Measurements from ENCODE around the gene SLC22A23. TPM values are rescaled to one million over a fixed set of nuclear protein-coding genes. Genes with fewer than 3 reads are reported as not detected.

The SLC22A23 gene
- total RNA-seq, 2 donors from 2014 or later = 11.1 to 13.3 TPM

DNA sequence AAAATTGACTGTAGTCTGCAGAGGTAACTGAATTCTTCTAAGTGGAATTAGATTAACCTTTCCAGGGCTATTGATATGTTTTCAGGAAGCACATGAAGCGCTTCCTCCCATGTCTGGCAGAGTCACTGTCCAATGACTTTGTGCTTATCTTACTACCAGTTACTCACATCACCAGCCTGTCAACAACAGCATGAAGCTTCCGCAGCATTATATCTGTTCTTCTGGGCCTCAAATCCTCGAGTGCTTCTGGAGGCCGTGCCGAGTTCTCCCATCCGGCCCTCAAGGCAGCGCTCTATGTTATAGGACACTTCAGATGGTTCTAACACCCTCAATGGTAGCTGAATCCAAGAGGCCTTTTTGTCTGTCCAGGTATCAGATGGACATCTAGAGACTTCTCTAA is 164.9 kb downstream of the SLC22A23 start:
- no peaks in the 10 kb centered on the region for H3K4me1 ChIP-seq (ENCODE audit: control insufficient read depth, insufficient read depth, low read length)
- 94 to 97% methylated on average over 6 to 7 of the region's 7 CpGs for WGBS, 2 experiments (ENCODE audit: insufficient coverage in 1 of 2, insufficient read length in 1 of 2)
- Mint-ChIP-seq H3K9me3 (no peaks in the 10 kb centered on the region), H3K4me1 (peaks cover 10% of the 10 kb centered on the region), H3K4me3 (no peak overlapping the region), H3K27ac (no peak overlapping the region), H3K27me3 (ENCODE audit: insufficient read depth) (no peaks in the 10 kb centered on the region), H3K36me3 (ENCODE audit: low read depth) (no peaks in the 10 kb centered on the region)
- no peak overlapping the region for H3K27ac ChIP-seq (ENCODE audit: low read depth, low read length)
- no peaks in the 10 kb centered on the region for H3K9me3 ChIP-seq (ENCODE audit: control insufficient read depth, low read length)
- TF ChIP-seq, protein P1, sequence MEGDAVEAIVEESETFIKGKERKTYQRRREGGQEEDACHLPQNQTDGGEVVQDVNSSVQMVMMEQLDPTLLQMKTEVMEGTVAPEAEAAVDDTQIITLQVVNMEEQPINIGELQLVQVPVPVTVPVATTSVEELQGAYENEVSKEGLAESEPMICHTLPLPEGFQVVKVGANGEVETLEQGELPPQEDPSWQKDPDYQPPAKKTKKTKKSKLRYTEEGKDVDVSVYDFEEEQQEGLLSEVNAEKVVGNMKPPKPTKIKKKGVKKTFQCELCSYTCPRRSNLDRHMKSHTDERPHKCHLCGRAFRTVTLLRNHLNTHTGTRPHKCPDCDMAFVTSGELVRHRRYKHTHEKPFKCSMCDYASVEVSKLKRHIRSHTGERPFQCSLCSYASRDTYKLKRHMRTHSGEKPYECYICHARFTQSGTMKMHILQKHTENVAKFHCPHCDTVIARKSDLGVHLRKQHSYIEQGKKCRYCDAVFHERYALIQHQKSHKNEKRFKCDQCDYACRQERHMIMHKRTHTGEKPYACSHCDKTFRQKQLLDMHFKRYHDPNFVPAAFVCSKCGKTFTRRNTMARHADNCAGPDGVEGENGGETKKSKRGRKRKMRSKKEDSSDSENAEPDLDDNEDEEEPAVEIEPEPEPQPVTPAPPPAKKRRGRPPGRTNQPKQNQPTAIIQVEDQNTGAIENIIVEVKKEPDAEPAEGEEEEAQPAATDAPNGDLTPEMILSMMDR (conservative IDR thresholded peaks at IDR 0.05) = no peak
- H3K36me3 ChIP-seq (ENCODE audit: control insufficient read depth, insufficient read depth, low read length) = no peaks in the 10 kb centered on the region
- no peak for DNase-seq
- H3K9ac ChIP-seq (ENCODE audit: extremely low read depth, low read length, poor library complexity, severe bottlenecking) = no peak overlapping the region
- H3K4me3 ChIP-seq (ENCODE audit: low read length) = no peak overlapping the region
- H3K27me3 ChIP-seq (ENCODE audit: control insufficient read depth, insufficient read depth, low read length, poor library complexity, severe bottlenecking) = no peaks in the 10 kb centered on the region

DNA sequence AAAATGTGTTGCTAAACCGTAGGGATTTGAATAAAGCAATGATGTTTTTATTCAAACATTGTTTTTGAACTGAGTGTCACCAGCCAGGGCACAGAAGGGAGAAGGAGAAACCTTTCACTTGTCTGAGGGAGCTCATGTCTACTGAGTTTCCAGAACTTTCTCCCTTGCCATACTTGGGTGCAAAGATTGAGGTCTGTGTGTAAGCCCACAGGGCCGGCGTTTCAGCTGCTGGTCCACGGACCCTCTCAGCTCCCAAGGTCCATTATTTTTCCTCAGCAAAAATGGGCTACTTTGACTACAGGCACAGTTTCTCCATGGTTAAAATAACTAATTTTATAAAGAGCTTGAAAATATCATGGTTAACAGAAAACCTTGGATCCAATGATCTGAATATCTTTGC is 165.5 kb downstream of the SLC22A23 start:
- 91 to 100% methylated on average over 1 to 4 of the region's 4 CpGs for WGBS, 2 experiments (ENCODE audit: insufficient coverage in 1 of 2, insufficient read length in 1 of 2)
- no peak for DNase-seq
- no peaks in the 10 kb centered on the region for H3K36me3 Mint-ChIP-seq (ENCODE audit: low read depth)

GRCh38 chr6:3290931-3291211 is 166.0 kb downstream of the SLC22A23 start:
- Histone ChIP-seq H3K9me3 (ENCODE audit: control insufficient read depth, low read length) (no peaks in the 10 kb centered on the region), H3K4me3 (ENCODE audit: low read length) (no peak overlapping the region), H3K9ac (ENCODE audit: extremely low read depth, low read length, poor library complexity, severe bottlenecking) (no peak overlapping the region), H3K36me3 (ENCODE audit: control insufficient read depth, insufficient read depth, low read length) (no peaks in the 10 kb centered on the region), H3K27ac (ENCODE audit: low read depth, low read length) (no peak overlapping the region), H3K27me3 (ENCODE audit: control insufficient read depth, insufficient read depth, low read length, poor library complexity, severe bottlenecking) (no peaks in the 10 kb centered on the region), H3K4me1 (ENCODE audit: control insufficient read depth, insufficient read depth, low read length) (no peaks in the 10 kb centered on the region)
- 93 to 94% methylated on average over 11 of the region's 11 CpGs for WGBS, 2 experiments (ENCODE audit: insufficient coverage in 1 of 2, insufficient read length in 1 of 2)
- Mint-ChIP-seq H3K4me3 (no peak overlapping the region), H3K4me1 (peaks cover 10% of the 10 kb centered on the region), H3K36me3 (ENCODE audit: low read depth) (no peaks in the 10 kb centered on the region), H3K27ac (no peak overlapping the region), H3K27me3 (ENCODE audit: insufficient read depth) (no peaks in the 10 kb centered on the region), H3K9me3 (no peaks in the 10 kb centered on the region)
- TF ChIP-seq, protein P1 (conservative IDR thresholded peaks at IDR 0.05) = no peak
- peak; percentile 35 for DNase-seq

More for the DNA sequence above, 165.5 kb downstream of the SLC22A23 start:
- Mint-ChIP-seq H3K4me1 (peaks cover 10% of the 10 kb centered on the region), H3K27ac (no peak overlapping the region), H3K4me3 (no peak overlapping the region), H3K27me3 (ENCODE audit: insufficient read depth) (no peaks in the 10 kb centered on the region), H3K9me3 (no peaks in the 10 kb centered on the region)
- H3K4me3 ChIP-seq (ENCODE audit: low read length) = no peak overlapping the region
- H3K4me1 ChIP-seq (ENCODE audit: control insufficient read depth, insufficient read depth, low read length) = no peaks in the 10 kb centered on the region
- no peaks in the 10 kb centered on the region for H3K36me3 ChIP-seq (ENCODE audit: control insufficient read depth, insufficient read depth, low read length)
- H3K9me3 ChIP-seq (ENCODE audit: control insufficient read depth, low read length) = no peaks in the 10 kb centered on the region
- H3K27ac ChIP-seq (ENCODE audit: low read depth, low read length) = no peak overlapping the region
- no peaks in the 10 kb centered on the region for H3K27me3 ChIP-seq (ENCODE audit: control insufficient read depth, insufficient read depth, low read length, poor library complexity, severe bottlenecking)
- TF ChIP-seq, protein P1 (conservative IDR thresholded peaks at IDR 0.05) = no peak
- H3K9ac ChIP-seq (ENCODE audit: extremely low read depth, low read length, poor library complexity, severe bottlenecking) = no peak overlapping the region
